PC-9 (cell line): ENCODE data around the gene EFHC1.

ENCODE experiments used
- EZH2 ChIP-seq: fragments of 200-600 bp; sonication (generic); IDR thresholded peaks from 2 replicates; pipeline ENCODE4 v1.8.0; 2017; ENCODE audit warnings: antibody characterized with exemption, low read depth
- TF ChIP-seq, protein P1 (sequence below): fragments of 200-600 bp; sonication (generic); conservative IDR thresholded peaks from 2 replicates; pipeline ENCODE4 v1.6.1; 2017; ENCODE audit warnings: mixed run types, antibody characterized with exemption, mild to moderate bottlenecking, moderate library complexity

DNA sequence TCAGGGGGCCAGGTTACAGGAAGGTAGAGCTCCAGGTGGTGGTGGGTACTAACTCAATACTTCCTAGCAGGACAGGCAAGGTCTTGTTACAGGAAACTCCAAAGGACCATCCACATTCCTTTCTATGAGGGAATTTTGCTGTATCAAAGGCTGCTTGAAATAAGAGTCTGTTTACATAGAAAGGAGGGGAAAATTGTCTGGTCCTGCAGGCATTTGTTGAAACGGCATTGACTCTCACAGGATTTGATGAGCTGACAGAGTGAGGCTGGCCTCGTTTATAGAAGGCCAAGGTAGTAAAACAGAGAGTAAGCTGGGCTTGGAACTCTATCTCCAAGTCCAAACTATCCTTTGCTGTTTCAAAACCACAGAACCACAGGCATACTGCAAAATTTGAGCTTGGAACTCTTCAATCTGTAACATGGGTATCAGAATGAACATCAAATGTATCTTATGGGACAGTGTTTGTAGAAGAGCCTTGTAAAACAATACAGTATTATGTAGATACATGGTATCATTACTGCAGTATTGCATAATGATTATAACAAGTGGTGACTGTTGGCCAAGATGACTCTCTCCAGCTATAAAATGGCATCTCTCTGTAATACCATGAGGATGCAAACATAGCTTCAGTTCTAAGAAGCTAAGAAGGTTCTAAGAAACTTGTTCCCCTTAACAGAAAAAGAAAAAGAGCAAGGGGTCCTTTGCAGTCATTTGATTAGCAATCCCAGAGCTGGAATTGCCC, 95.2 kb downstream of the EFHC1 start:
- TF ChIP-seq, protein P1, sequence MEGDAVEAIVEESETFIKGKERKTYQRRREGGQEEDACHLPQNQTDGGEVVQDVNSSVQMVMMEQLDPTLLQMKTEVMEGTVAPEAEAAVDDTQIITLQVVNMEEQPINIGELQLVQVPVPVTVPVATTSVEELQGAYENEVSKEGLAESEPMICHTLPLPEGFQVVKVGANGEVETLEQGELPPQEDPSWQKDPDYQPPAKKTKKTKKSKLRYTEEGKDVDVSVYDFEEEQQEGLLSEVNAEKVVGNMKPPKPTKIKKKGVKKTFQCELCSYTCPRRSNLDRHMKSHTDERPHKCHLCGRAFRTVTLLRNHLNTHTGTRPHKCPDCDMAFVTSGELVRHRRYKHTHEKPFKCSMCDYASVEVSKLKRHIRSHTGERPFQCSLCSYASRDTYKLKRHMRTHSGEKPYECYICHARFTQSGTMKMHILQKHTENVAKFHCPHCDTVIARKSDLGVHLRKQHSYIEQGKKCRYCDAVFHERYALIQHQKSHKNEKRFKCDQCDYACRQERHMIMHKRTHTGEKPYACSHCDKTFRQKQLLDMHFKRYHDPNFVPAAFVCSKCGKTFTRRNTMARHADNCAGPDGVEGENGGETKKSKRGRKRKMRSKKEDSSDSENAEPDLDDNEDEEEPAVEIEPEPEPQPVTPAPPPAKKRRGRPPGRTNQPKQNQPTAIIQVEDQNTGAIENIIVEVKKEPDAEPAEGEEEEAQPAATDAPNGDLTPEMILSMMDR = no peak
- no peak for TF ChIP-seq EZH2
